Omental fat pad (tissue), 4 donors: ENCODE measurements around the gene ZNF20. TPM values are rescaled to one million over a fixed set of nuclear protein-coding genes. Genes with fewer than 3 reads are reported as not detected.
A peak's percentile ranks its signal among the peaks of the same experiment; 100 is the strongest.

ENCODE experiments used
- ATAC-seq: fragments of 150-250 bp; one replicate; pipeline ENCODE4 v1.9.1; 2016; ENCODE audit warnings: mild to moderate bottlenecking, moderate library complexity; ENCODE audit not compliant: low FRiP score
- DNase-seq: peaks from one replicate; pipeline ENCODE4 v3.0.0-alpha.2; 2019; ENCODE audit warnings: low spot score
- CTCF ChIP-seq, 3 donors: fragments of 450-650 bp; IDR thresholded peaks; one replicate each; pipeline ENCODE4 v1.5.1; 2016 to 2017; ENCODE audit warnings: antibody characterized with exemption in 3 of 3, mild to moderate bottlenecking in 3 of 3, moderate library complexity in 2 of 3
- total RNA-seq, 4 donors: library from RNA; depleted of rRNA; stranded (reverse); fragments of >200 nt; gene quantifications; one replicate each; pipeline ENCODE4 v1.1.0, GENCODE V29; 2016

Gene ZNF20
- total RNA-seq: 1 to 10 TPM; 1.7 to 4.5 (median 2.4) TPM

- ATAC-seq (peak; percentile 96), DNase-seq (peak; percentile 91)
- no peak for TF ChIP-seq CTCF (IDR thresholded peaks at IDR 0.05)
Measured at GRCh38 chr19:12139885-12140544, at the start of gene ZNF20. Gene ZNF20 (minus strand): TSS chr19:12140350. CDS start chr19:12140182, 168 bp downstream.

- DNase-seq: no peak
- ATAC-seq: no peak
- TF ChIP-seq CTCF (IDR thresholded peaks at IDR 0.05): no peak
Measured at GRCh38 chr19:12187625-12188024, 47.5 kb upstream of the ZNF20 start.

GRCh38 chr19:12180377-12180776, 40.2 kb upstream of the ZNF20 start:
- ATAC-seq: no peak
- no peak for DNase-seq
- no peak for TF ChIP-seq CTCF (IDR thresholded peaks at IDR 0.05)

- ATAC-seq: no peak
- TF ChIP-seq CTCF (IDR thresholded peaks at IDR 0.05): no peak
- DNase-seq: no peak
Measured at GRCh38 chr19:12166626-12167025, 26.5 kb upstream of the ZNF20 start.

- no peak for ATAC-seq
- DNase-seq: no peak
- no peak for TF ChIP-seq CTCF (IDR thresholded peaks at IDR 0.05)
Measured at GRCh38 chr19:12163826-12164225, 23.7 kb upstream of the ZNF20 start.

- no peak for TF ChIP-seq CTCF (IDR thresholded peaks at IDR 0.05)
- DNase-seq (peak; percentile 83), ATAC-seq (peak; percentile 97)
Measured at GRCh38 chr19:12162882-12163806, 23.0 kb upstream of the ZNF20 start, which contains the start of gene ZNF136. Gene ZNF136 (plus strand): TSS chr19:12163096. CDS start chr19:12163204, 108 bp downstream.
